ENCODE results near the gene RNU2-1. TPM values are rescaled to one million over a fixed set of nuclear protein-coding genes. Genes with fewer than 3 reads are reported as not detected.
A peak's percentile ranks its signal among the peaks of the same experiment; 100 is the strongest.
"Not testable (repeated sequence)": the region's sequence is repeated elsewhere in the genome, so short reads cannot be mapped to it uniquely, and the experiment has no call there.

RNU2-1 gene
- total RNA-seq, 1 donor from 2014 or later = not detected

DNA sequence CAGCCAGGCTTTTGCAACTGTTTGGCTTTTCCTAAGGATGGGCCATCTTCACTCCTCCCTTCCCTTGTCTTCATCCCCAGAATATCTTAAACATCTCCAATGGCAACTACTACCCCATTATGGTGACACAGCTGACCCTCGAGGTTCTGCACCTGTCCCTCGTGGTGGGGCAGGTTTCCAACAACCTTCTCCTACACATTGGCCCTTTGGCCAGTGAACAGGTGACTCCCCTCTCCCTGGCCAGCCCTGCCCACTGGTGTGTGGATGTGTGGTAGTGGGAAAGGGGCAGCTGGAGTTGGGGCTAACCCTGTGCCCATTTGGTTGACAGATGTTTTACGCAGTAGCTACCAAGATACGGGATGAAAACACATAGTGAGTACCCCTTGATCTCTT, 17.4 kb downstream of the RNU2-1 start:
- no peak for DNase-seq

- DNase-seq = no peak
These were observed 18.4 kb downstream of the RNU2-1 start for GRCh38 chr17:43215341-43215740.

DNA sequence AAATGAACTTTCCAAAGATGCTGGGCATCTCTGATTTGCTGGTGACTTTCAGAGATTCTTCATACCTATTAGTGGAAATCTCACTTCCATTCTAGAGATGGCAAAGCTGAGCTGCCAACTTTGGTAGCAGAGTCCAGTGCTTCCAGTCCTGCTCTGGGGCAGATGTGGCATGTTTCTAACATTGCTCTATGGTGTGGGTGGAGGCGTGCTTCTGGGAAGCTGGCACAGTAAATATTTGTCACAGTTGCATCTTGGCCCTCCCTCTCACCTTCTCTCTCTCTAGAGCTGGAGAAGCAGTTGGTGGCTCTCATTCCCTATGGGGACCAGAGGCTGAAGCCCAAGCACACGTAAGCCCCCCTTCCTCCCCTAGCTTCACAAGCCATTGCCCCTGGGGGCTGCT, 20.2 kb downstream of the RNU2-1 start:
- DNase-seq = no peak

DNA sequence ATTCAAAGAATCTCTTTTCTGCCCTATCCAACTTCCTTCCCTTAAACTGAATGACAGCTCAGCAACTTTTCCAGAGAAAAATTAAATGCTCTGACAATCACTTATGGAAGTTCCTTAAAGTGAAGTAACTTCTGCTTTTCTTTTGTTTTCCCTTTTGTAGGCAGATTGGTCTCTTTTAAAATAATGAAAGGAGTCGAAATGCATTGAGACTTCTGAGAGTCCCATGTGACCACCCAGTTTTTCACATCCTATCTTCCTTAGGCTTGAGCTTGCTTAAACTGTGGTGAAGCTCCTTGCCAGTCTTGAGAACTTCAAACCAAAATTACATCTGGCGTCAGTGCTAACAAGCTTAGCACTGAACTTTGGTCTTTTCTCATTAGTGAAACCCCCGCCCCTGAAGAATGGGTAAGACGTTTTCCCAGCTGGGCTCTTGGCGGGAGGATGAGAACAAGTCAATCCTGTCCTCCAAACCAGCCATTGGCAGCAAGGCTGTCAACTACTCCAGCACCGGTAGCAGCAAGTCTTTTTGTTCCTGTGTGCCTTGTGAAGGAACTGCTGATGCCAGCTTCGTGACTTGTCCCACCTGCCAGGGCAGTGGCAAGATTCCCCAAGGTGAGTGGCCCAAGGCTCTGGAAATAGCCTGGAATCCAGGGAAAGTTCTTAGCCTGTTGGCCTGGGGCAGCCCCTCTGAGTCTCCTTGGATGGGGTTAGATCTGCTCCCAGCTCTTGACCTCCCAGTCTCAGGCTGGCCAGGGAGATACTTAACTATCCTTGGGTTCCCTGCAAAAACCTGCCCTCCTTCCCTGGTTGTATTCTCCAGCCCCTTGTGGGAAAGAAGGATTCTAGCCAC, 20.9 kb downstream of the RNU2-1 start:
- no peak for DNase-seq

- peak; percentile 5 for DNase-seq
These were observed 22.0 kb downstream of the RNU2-1 start, which contains the start of gene TMEM106A for GRCh38 chr17:43211480-43212402. TMEM106A (plus strand) TSS chr17:43211875; CDS start chr17:43213042, 1,167 bp downstream.

DNA sequence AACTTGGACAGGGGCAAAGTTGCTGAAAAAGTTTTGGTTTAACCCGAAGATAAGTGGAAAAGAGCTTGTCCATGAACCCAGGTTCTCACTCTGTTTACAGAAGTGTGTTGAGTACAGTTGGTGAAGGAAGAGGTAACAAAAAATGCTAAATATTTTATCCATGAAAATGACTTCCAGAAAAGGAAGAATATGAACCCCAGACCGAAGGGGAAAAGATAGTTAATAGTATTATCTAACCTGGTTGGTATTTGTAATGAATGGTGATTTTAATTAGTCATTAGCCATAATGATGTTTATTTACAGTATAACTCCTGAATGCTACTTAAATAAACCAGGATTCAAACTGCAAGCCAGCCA, 22.7 kb downstream of the RNU2-1 start:
- no peak for DNase-seq

DNA sequence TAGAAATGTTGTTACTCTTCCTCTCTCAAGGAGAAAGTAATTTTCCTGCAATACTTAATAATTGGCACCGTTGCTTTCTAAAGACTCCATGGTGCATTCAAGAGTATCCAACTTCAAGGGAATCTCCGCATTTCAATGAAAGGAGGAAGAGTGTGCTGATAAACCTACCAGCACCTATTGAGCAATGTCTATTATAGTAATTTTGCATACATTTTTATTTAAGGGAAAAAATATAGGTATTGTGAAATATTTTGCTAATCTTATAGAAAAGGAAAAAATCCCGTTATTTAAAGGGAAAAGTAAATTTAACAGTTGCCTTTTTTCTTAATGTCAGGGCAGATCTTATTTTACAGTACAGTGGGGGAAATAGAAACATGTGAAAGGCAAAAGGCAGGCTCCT, 23.2 kb downstream of the RNU2-1 start:
- no peak for DNase-seq

- DNase-seq = not testable (repeated sequence)
These were observed 30.8 kb downstream of the RNU2-1 start for GRCh38 chr17:43203013-43203412.

DNA sequence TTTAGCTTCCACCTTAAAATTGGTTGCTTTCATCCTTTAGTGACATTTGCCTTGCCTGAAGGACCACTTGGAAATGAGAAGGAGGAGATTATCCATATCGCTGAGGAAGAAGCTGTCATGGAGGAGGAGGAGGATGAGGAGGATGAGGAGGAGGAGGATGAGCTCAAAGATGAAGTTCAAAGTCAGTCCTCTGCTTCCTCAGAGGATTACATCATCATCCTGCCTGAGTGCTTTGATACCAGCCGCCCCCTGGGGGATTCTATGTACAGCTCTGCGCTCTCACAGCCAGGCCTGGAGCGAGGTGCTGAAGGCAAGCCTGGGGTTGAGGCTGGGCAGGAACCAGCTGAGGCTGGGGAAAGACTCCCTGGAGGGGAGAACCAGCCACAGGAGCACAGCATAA, 33.6 kb downstream of the RNU2-1 start:
- DNase-seq = no peak

DNA sequence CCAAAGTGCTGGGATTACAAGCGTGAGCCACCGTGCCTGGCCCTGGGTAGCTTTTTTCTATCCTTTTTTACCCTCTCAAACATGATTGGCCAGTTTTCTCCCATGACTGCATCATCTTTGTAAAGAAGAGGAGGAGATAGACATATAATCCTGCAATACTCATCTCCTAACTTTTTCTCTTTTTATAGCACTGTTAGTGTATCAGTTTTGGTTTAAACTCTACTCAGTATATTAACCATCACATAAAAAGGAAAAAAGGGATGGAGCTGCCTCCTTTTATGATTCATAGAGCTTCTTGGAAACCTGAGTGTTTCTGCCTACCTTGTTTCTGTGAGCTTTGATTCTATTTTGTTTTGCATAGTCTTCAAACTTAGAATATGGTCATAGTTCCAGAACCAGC, 34.1 kb downstream of the RNU2-1 start:
- no peak for DNase-seq

GRCh38 chr17:43193251-43193650, 40.5 kb downstream of the RNU2-1 start:
- DNase-seq = no peak

- not testable (repeated sequence) for DNase-seq
These were observed 47.1 kb downstream of the RNU2-1 start for GRCh38 chr17:43186656-43187055.

GRCh38 chr17:43183921-43184320, 49.9 kb downstream of the RNU2-1 start:
- DNase-seq = no peak

Small RNA genes lying within 50 kb of the gene (small RNA-seq; reads per million reads assigned to genes)
- gene RF00004 (not detected), gene RNU2-1 (not detected)

Other genes with a start within 250 kb of the RNU2-1 start
- gene RPL27, start 235.6 kb downstream of the RNU2-1 start, total RNA-seq = 891 TPM
- 2.5 TPM for gene IFI35, start 227.2 kb downstream of the RNU2-1 start, total RNA-seq
- gene VAT1, start 211.6 kb downstream of the RNU2-1 start, total RNA-seq = 58.3 TPM
- gene RND2, start 208.7 kb downstream of the RNU2-1 start, total RNA-seq = 3.6 TPM
- gene BRCA1, start 108.6 kb downstream of the RNU2-1 start, total RNA-seq = 6.4 TPM
- gene NBR1, start 62.8 kb downstream of the RNU2-1 start, total RNA-seq = 64.3 TPM
- gene TMEM106A, start 22.1 kb downstream of the RNU2-1 start, total RNA-seq = 0.62 TPM
- not detected for gene CCDC200, start 5.4 kb downstream of the RNU2-1 start, total RNA-seq
- gene ARL4D, start 165.0 kb upstream of the RNU2-1 start, total RNA-seq = 46.5 TPM
- 36.3 TPM for gene DHX8, start 250.0 kb upstream of the RNU2-1 start, total RNA-seq

Data from occipital lobe (tissue), 3 donors.